ENCODE results near the gene LAMA3.

DNA sequence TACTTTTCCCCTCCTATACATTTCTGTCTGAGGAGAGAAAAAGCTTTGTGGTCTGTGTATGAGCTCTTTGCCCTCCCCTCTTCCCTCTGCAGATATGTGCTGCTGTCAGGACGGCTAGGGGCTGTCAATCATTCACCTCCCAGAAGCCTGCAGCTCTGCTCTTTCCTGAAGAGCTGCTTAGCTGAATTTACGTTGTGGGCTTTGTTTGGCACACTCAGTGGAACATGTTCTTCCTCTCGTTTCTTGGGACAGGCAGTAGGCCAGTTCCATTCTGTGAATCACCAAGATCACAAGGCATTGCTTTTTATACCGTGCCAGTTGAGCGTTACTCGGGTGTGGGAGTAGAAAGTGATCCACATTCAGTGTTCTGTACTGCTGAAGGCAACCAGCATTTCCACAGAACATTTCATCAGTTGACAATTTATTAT lies 136.7 kb downstream of the LAMA3 start:
- TF ChIP-seq YY1 (IDR thresholded peaks at IDR 0.05; ENCODE audit: insufficient read depth, insufficient read length) = no peak
- TF ChIP-seq ZNF274 (IDR thresholded peaks at IDR 0.05; ENCODE audit: low read depth, low read length) = no peak
- no peak for TF ChIP-seq SUZ12 (IDR thresholded peaks at IDR 0.05; ENCODE audit: extremely low read depth, insufficient read depth, insufficient read length)
